CD4-positive, alpha-beta T cell (primary cell): Measurements from ENCODE around the gene AP3B1. TPM values are rescaled to one million over a fixed set of nuclear protein-coding genes. Genes with fewer than 3 reads are reported as not detected.
"Not testable (repeated sequence)": the region's sequence is repeated elsewhere in the genome, so short reads cannot be mapped to it uniquely, and the experiment has no call there.

Experiments used
- ATAC-seq: fragments of 200-7000 bp; cut with Tn5 transposase; one replicate; pipeline ENCODE4 v1.10.0; 2022; ENCODE audit warnings: mild to moderate bottlenecking; ENCODE audit not compliant: poor library complexity
- CTCF ChIA-PET: fragments of 350-600 bp; sonication (Branson Sonifier 250); formaldehyde crosslinking; loops from one replicate; lab custom pipeline; 2021; ENCODE audit warnings: antibody characterized with exemption, inconsistent platforms; lab: Charles Lee
- POLR2A ChIA-PET: fragments of 350-600 bp; sonication (Branson Sonifier 250); formaldehyde crosslinking; loops from one replicate; lab custom pipeline; 2021; ENCODE audit warnings: antibody characterized with exemption, inconsistent platforms; lab: Charles Lee
- DNase-seq, 14 experiments: peaks; one replicate each; pipeline ENCODE4 v3.0.0-alpha.2; 2013 to 2020; ENCODE audit warnings: mixed read lengths in 2 of 14
- H3K27ac ChIP-seq, 2 donors: one replicate each; pipeline versions ENCODE4 v1.5.1 to v1.7.0; 2013; ENCODE audit warnings: low read length in 2 of 2, low read depth in 1 of 2, mild to moderate bottlenecking in 1 of 2
- H3K27me3 ChIP-seq, 2 experiments: 1 replicate in 1 of 2; 2 replicates in 1 of 2; pipeline versions ENCODE4 v1.6.1 to v1.7.0; 2013; ENCODE audit warnings: low read length in 2 of 2, control low read depth in 1 of 2, mild to moderate bottlenecking in 1 of 2, moderate library complexity in 1 of 2; ENCODE audit not compliant: insufficient read depth in 2 of 2, control insufficient read depth in 1 of 2
- H3K36me3 ChIP-seq: one replicate; pipeline ENCODE4 v1.6.1; 2013; ENCODE audit warnings: low read length, control low read depth; ENCODE audit not compliant: insufficient read depth
- H3K4me1 ChIP-seq: one replicate; pipeline ENCODE4 v1.6.1; 2013; ENCODE audit warnings: low read length, control low read depth; ENCODE audit not compliant: insufficient read depth
- H3K4me3 ChIP-seq: one replicate; pipeline ENCODE4 v1.5.1; 2013; ENCODE audit warnings: mild to moderate bottlenecking, low read length, moderate library complexity
- H3K9me3 ChIP-seq, 2 experiments: 1 replicate in 1 of 2; 2 replicates in 1 of 2; pipeline versions ENCODE4 v1.6.1 to v1.7.0; 2013; ENCODE audit warnings: low read length in 2 of 2, mild to moderate bottlenecking in 2 of 2, control low read depth in 1 of 2, moderate library complexity in 1 of 2; ENCODE audit not compliant: control insufficient read depth in 1 of 2, insufficient read depth in 1 of 2
- H3K27ac Mint-ChIP-seq: one replicate; pipeline ENCODE4 v1.8.0; 2020; ENCODE audit warnings: mixed read lengths
- H3K27me3 Mint-ChIP-seq: one replicate; pipeline ENCODE4 v1.8.0; 2021; ENCODE audit warnings: mixed read lengths
- H3K36me3 Mint-ChIP-seq: one replicate; pipeline ENCODE4 v1.8.0; 2021; ENCODE audit warnings: low read depth, mixed read lengths
- H3K4me1 Mint-ChIP-seq: one replicate; pipeline ENCODE4 v1.8.0; 2021; ENCODE audit warnings: low read depth, mixed read lengths
- H3K4me3 Mint-ChIP-seq: one replicate; pipeline ENCODE4 v1.8.0; 2020; ENCODE audit warnings: mild to moderate bottlenecking, mixed read lengths
- H3K9me3 Mint-ChIP-seq: one replicate; pipeline ENCODE4 v1.8.0; 2020; ENCODE audit warnings: mixed read lengths
- intact Hi-C, 2 experiments: fragments of 100-400 bp; cut with DNase I in 1 of 2; cut with micrococcal nuclease in 1 of 2; formaldehyde crosslinking; loops; one replicate each; pipeline versions ENCODE4 v1.15.1 to v1.9.0; 2023 to 2025; cut with DNase I, micrococcal nuclease
- total RNA-seq, 174 experiments: library from RNA in 2 of 174; stranded (reverse) in 2 of 174; gene quantifications; one replicate each; pipeline ENCODE4 v1.2.3 and lab custom pipeline; 2021 to 2026
- TF ChIP-seq, protein P1 (sequence below): fragments of 200-600 bp; IDR thresholded peaks from one replicate; pipeline ENCODE4 v1.8.0; 2022; ENCODE audit warnings: antibody characterized with exemption, mild to moderate bottlenecking

Gene AP3B1
- total RNA-seq, 2 experiments from 2014 or later, result 24.5 to 24.6 TPM

DNA sequence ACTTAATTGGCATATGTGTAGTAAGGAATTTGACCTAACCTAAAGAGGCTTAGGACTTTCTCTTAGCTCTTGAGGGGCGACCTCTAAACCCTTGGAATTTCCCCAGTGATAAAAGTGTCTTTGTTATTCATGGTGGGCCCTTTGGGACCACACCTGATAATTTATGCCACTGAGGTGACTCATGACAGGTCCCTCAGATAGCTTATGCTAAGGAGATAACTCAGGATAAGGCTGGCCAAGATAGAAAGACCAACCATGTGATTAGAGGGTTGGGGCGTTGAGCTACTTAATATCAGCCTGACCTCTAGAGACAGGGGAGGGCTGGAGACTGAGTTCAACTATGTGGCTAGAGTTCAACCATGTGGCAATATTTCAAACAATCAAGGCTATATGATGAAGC, 218.1 kb downstream of the AP3B1 start:
- Mint-ChIP-seq H3K4me1 (no peaks in the 10 kb centered on the region), H3K9me3 (peaks cover 4% of the 10 kb centered on the region), H3K27ac (no peak overlapping the region), H3K36me3 (peaks cover 61% of the 10 kb centered on the region), H3K27me3 (no peaks in the 10 kb centered on the region), H3K4me3 (no peak overlapping the region)
- POLR2A ChIA-PET, result interaction anchor here (1.1 kb wide), 1 partner anchor 14 kb away, joined by 3 read pairs; no protein-coding TSS in a partner anchor
- H3K27me3 ChIP-seq, result no peaks in the 10 kb centered on the region
- CTCF ChIA-PET, result no interaction called here
- TF ChIP-seq, protein P1, sequence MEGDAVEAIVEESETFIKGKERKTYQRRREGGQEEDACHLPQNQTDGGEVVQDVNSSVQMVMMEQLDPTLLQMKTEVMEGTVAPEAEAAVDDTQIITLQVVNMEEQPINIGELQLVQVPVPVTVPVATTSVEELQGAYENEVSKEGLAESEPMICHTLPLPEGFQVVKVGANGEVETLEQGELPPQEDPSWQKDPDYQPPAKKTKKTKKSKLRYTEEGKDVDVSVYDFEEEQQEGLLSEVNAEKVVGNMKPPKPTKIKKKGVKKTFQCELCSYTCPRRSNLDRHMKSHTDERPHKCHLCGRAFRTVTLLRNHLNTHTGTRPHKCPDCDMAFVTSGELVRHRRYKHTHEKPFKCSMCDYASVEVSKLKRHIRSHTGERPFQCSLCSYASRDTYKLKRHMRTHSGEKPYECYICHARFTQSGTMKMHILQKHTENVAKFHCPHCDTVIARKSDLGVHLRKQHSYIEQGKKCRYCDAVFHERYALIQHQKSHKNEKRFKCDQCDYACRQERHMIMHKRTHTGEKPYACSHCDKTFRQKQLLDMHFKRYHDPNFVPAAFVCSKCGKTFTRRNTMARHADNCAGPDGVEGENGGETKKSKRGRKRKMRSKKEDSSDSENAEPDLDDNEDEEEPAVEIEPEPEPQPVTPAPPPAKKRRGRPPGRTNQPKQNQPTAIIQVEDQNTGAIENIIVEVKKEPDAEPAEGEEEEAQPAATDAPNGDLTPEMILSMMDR, result no peak
- DNase-seq (no peak), ATAC-seq (no peak)
- no peak overlapping the region for H3K27ac ChIP-seq
- H3K36me3 ChIP-seq, result no peaks in the 10 kb centered on the region
- intact Hi-C loops, result no loop called here
- no peak overlapping the region for H3K4me3 ChIP-seq
- H3K4me1 ChIP-seq, result no peaks in the 10 kb centered on the region
- H3K9me3 ChIP-seq, result peaks cover 0 to 4% of the 10 kb centered on the region in 2 experiments

- Histone ChIP-seq H3K4me1 (no peaks in the 10 kb centered on the region), H3K4me3 (no peak overlapping the region), H3K36me3 (no peaks in the 10 kb centered on the region), H3K27ac (no peak overlapping the region), H3K9me3 (peaks cover 0 to 4% of the 10 kb centered on the region in 2 experiments), H3K27me3 (no peaks in the 10 kb centered on the region)
- DNase-seq (no peak), ATAC-seq (no peak)
- POLR2A ChIA-PET, result no interaction called here
- TF ChIP-seq, protein P1, result no peak
- Mint-ChIP-seq H3K36me3 (peaks cover 67% of the 10 kb centered on the region), H3K9me3 (peaks cover 6% of the 10 kb centered on the region), H3K27me3 (no peaks in the 10 kb centered on the region), H3K4me3 (no peak overlapping the region), H3K4me1 (no peaks in the 10 kb centered on the region), H3K27ac (no peak overlapping the region)
- CTCF ChIA-PET, result no interaction called here
- intact Hi-C loops, result no loop called here
Measured at GRCh38 chr5:78075301-78075700, 219.2 kb downstream of the AP3B1 start.

DNA sequence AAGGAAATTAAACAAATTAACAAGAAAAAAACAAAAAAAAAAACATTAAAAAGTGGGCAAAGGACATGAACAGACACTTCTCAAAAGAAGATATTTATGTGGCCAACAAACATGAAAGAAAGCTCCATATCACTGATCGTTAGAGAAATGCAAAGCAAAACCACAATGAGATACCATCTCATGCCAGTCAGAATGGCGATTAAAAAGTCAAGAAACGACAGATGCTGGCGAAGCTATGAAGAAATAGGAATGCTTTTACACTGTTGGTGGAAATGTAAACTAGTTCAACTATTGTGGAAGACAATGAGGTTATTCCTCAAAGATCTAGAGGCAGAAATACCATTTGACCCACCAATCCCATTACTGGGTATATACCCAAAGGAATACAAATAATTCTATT, 223.8 kb downstream of the AP3B1 start:
- ATAC-seq, H3K4me3 ChIP-seq, H3K36me3 ChIP-seq, H3K27me3 ChIP-seq, POLR2A ChIA-PET, DNase-seq, intact Hi-C loops, H3K27ac ChIP-seq, H3K4me3 Mint-ChIP-seq, H3K9me3 ChIP-seq, H3K4me1 Mint-ChIP-seq, H3K27ac Mint-ChIP-seq, H3K27me3 Mint-ChIP-seq, H3K4me1 ChIP-seq: not testable (repeated sequence)
- Mint-ChIP-seq H3K9me3 (peaks cover 14% of the 10 kb centered on the region), H3K36me3 (peaks cover 79% of the 10 kb centered on the region)
- CTCF ChIA-PET, result interaction anchor here (0.7 kb wide), 1 partner anchor 295 kb away, joined by 3 read pairs; no protein-coding TSS in a partner anchor

- H3K27me3 ChIP-seq, H3K27ac Mint-ChIP-seq, DNase-seq, CTCF ChIA-PET, POLR2A ChIA-PET, H3K4me3 ChIP-seq, H3K4me1 Mint-ChIP-seq, H3K27me3 Mint-ChIP-seq, H3K27ac ChIP-seq, intact Hi-C loops, ATAC-seq, H3K36me3 ChIP-seq, H3K4me3 Mint-ChIP-seq, H3K9me3 ChIP-seq, H3K4me1 ChIP-seq: not testable (repeated sequence)
- Mint-ChIP-seq H3K9me3 (peaks cover 12% of the 10 kb centered on the region), H3K36me3 (peaks cover 69% of the 10 kb centered on the region)
Measured at GRCh38 chr5:78067581-78067980, 226.9 kb downstream of the AP3B1 start.

- ATAC-seq, intact Hi-C loops, H3K27ac ChIP-seq, DNase-seq, H3K27ac Mint-ChIP-seq, H3K4me3 Mint-ChIP-seq, CTCF ChIA-PET, H3K36me3 ChIP-seq, H3K27me3 ChIP-seq, POLR2A ChIA-PET, H3K4me1 ChIP-seq, H3K9me3 ChIP-seq, H3K4me3 ChIP-seq, H3K27me3 Mint-ChIP-seq, H3K4me1 Mint-ChIP-seq: not testable (repeated sequence)
- peaks cover 61% of the 10 kb centered on the region for H3K36me3 Mint-ChIP-seq
- H3K9me3 Mint-ChIP-seq, result peaks cover 11% of the 10 kb centered on the region
Measured at GRCh38 chr5:78066722-78067121, 227.8 kb downstream of the AP3B1 start.
